OCI-LY3 (cell line): ENCODE data around the gene CAB39.

Experiments
- EZH2phosphoT487 ChIP-seq: fragments of 200-600 bp; shearing (Covaris generic); IDR thresholded peaks from 2 replicates; pipeline ENCODE4 v1.6.1; 2018; ENCODE audit warnings: antibody characterized with exemption, mixed run types, low read depth
- TF ChIP-seq, protein P1 (sequence below): fragments of 200-600, 300-600 bp; sonication (generic); IDR thresholded peaks from 2 replicates; pipeline ENCODE4 v1.5.1; 2014; ENCODE audit warnings: antibody characterized with exemption, low read length, low read depth

DNA sequence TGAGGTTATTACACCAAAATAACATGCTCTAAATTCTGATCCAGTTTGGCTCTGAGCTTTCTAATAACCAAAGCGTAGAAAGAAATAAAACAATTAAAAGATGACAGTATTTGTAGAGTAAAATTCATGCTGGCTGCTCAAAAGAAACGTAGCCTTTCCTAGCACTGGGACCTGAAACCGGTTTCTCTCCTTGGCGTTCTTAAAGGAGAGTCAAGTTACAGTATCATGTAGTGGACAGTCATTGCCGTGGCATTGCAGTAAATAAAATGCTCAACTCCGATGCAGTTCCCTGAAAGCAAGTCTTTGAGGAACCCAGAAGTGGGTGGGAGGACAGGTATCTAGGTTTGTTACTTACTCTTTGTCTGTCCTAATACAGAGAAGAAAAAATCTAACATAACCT is 99.4 kb downstream of the CAB39 start:
- TF ChIP-seq EZH2phosphoT487: no peak
- TF ChIP-seq, protein P1, sequence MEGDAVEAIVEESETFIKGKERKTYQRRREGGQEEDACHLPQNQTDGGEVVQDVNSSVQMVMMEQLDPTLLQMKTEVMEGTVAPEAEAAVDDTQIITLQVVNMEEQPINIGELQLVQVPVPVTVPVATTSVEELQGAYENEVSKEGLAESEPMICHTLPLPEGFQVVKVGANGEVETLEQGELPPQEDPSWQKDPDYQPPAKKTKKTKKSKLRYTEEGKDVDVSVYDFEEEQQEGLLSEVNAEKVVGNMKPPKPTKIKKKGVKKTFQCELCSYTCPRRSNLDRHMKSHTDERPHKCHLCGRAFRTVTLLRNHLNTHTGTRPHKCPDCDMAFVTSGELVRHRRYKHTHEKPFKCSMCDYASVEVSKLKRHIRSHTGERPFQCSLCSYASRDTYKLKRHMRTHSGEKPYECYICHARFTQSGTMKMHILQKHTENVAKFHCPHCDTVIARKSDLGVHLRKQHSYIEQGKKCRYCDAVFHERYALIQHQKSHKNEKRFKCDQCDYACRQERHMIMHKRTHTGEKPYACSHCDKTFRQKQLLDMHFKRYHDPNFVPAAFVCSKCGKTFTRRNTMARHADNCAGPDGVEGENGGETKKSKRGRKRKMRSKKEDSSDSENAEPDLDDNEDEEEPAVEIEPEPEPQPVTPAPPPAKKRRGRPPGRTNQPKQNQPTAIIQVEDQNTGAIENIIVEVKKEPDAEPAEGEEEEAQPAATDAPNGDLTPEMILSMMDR: no peak
